ENCODE measurements around the gene LRPAP1. TPM values are rescaled to one million over a fixed set of nuclear protein-coding genes. Genes with fewer than 3 reads are reported as not detected.
"Not testable (repeated sequence)": the region's sequence is repeated elsewhere in the genome, so short reads cannot be mapped to it uniquely, and the experiment has no call there.

Gene LRPAP1
- total RNA-seq, 1 donor from 2014 or later: 213 TPM

- no peak for DNase-seq (ENCODE audit: low read depth)
Measured at GRCh38 chr4:3518941-3519340, 13.3 kb downstream of the LRPAP1 start.

GRCh38 chr4:3518511-3518880, 13.7 kb downstream of the LRPAP1 start:
- DNase-seq (ENCODE audit: low read depth): no peak

- DNase-seq (ENCODE audit: low read depth): no peak
Measured at GRCh38 chr4:3517731-3518510, 14.3 kb downstream of the LRPAP1 start.

GRCh38 chr4:3516836-3517730, 15.1 kb downstream of the LRPAP1 start:
- no peak for DNase-seq (ENCODE audit: low read depth)

- DNase-seq (ENCODE audit: low read depth): no peak
Measured at GRCh38 chr4:3516061-3516835, 16.0 kb downstream of the LRPAP1 start.

- no peak for DNase-seq (ENCODE audit: low read depth)
Measured at GRCh38 chr4:3515646-3516045, 16.6 kb downstream of the LRPAP1 start.

GRCh38 chr4:3514806-3515501, 17.3 kb downstream of the LRPAP1 start:
- DNase-seq (ENCODE audit: low read depth): no peak

GRCh38 chr4:3514221-3514780, 17.9 kb downstream of the LRPAP1 start:
- DNase-seq (ENCODE audit: low read depth): no peak

- DNase-seq (ENCODE audit: low read depth): no peak
Measured at GRCh38 chr4:3513807-3514206, 18.4 kb downstream of the LRPAP1 start.

- no peak for DNase-seq (ENCODE audit: low read depth)
Measured at GRCh38 chr4:3512719-3513118, 19.5 kb downstream of the LRPAP1 start.

GRCh38 chr4:3512279-3512678, 19.9 kb downstream of the LRPAP1 start:
- no peak for DNase-seq (ENCODE audit: low read depth)

GRCh38 chr4:3511601-3512000, 20.6 kb downstream of the LRPAP1 start:
- not testable (repeated sequence) for DNase-seq (ENCODE audit: low read depth)

GRCh38 chr4:3511187-3511586, 21.0 kb downstream of the LRPAP1 start:
- DNase-seq (ENCODE audit: low read depth): no peak

GRCh38 chr4:3510481-3510880, 21.7 kb downstream of the LRPAP1 start:
- no peak for DNase-seq (ENCODE audit: low read depth)

- no peak for DNase-seq (ENCODE audit: low read depth)
Measured at GRCh38 chr4:3508542-3508941, 23.7 kb downstream of the LRPAP1 start.

GRCh38 chr4:3505231-3505630, 27.0 kb downstream of the LRPAP1 start:
- DNase-seq (ENCODE audit: low read depth): no peak

- DNase-seq (ENCODE audit: low read depth): no peak
Measured at GRCh38 chr4:3502941-3503936, 29.0 kb downstream of the LRPAP1 start.

GRCh38 chr4:3501825-3502425, 30.3 kb downstream of the LRPAP1 start:
- DNase-seq (ENCODE audit: low read depth): no peak

- DNase-seq (ENCODE audit: low read depth): no peak
Measured at GRCh38 chr4:3501126-3501824, 30.9 kb downstream of the LRPAP1 start.

Data from renal cortical epithelial cell (primary cell).